ENCODE data around the gene PGA5.
"Not testable (repeated sequence)": the region's sequence is repeated elsewhere in the genome, so short reads cannot be mapped to it uniquely, and the experiment has no call there.

DNA sequence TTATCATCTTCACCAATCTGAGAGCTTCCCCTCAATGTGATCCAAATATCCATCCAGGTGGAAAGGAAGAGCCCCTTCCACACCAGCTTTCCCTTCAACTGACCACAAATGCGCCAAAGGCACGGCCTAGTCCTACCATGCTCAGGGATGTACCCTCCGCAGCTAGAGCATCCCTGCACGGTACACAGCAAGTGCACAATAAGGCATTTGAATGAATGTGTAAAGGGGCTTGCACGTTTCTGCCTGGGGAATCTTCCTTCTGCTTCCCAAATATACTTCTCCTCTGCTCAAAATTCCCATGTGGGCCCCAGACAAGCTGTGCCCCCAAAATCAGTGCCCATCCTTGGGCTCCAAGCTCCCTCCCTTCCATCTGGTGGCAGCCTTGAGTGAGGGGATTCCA lies 22.0 kb upstream of the PGA5 start:
- TF ChIP-seq, protein P1, sequence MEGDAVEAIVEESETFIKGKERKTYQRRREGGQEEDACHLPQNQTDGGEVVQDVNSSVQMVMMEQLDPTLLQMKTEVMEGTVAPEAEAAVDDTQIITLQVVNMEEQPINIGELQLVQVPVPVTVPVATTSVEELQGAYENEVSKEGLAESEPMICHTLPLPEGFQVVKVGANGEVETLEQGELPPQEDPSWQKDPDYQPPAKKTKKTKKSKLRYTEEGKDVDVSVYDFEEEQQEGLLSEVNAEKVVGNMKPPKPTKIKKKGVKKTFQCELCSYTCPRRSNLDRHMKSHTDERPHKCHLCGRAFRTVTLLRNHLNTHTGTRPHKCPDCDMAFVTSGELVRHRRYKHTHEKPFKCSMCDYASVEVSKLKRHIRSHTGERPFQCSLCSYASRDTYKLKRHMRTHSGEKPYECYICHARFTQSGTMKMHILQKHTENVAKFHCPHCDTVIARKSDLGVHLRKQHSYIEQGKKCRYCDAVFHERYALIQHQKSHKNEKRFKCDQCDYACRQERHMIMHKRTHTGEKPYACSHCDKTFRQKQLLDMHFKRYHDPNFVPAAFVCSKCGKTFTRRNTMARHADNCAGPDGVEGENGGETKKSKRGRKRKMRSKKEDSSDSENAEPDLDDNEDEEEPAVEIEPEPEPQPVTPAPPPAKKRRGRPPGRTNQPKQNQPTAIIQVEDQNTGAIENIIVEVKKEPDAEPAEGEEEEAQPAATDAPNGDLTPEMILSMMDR (IDR thresholded peaks at IDR 0.05; ENCODE audit: insufficient read depth, low read length, poor library complexity, severe bottlenecking) = not testable (repeated sequence)
- TF ChIP-seq EZH2phosphoT487 (conservative IDR thresholded peaks at IDR 0.05; ENCODE audit: low read length) = not testable (repeated sequence)

All from SU-DHL-6 (cell line).